ENCODE results near the gene NRG3. TPM values are rescaled to one million over a fixed set of nuclear protein-coding genes. Genes with fewer than 3 reads are reported as not detected.

NRG3 gene
- total RNA-seq, 1 donor from 2014 or later: not detected

DNA sequence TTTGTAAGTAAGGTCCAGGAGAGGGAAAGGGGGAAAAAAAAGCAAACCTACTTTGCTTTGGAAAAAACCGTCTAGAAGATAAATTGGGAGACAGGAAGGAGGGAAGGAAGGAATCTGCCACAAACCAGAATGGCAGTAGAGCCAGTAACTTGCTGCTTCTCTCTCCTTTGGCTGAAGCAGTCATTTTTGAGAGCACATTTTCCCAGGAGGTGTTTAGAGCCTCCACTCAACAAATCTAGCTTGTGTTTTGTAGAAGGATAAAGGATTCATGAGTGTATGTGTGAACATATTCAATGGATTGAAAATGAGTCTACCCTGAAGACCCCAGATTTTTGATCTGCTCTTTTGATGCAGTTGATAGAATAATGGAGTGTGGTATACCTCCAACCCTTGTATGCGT is 2.6 kb downstream of the NRG3 start:
- no peak for TF ChIP-seq CTCF (IDR thresholded peaks at IDR 0.05)
- H3K36me3 Mint-ChIP-seq (ENCODE audit: low read depth): peaks cover 3% of the 10 kb centered on the region
- no peak for DNase-seq (ENCODE audit: low spot score)
- no peak overlapping the region for H3K4me3 Mint-ChIP-seq (ENCODE audit: unreplicated experiment)
- H3K4me1 Mint-ChIP-seq (ENCODE audit: low read depth): peaks cover 4% of the 10 kb centered on the region
- H3K27me3 Mint-ChIP-seq (ENCODE audit: low read depth): peaks cover 59% of the 10 kb centered on the region
- no peaks in the 10 kb centered on the region for H3K9me3 Mint-ChIP-seq (ENCODE audit: low read depth)
- no peak overlapping the region for H3K27ac Mint-ChIP-seq (ENCODE audit: unreplicated experiment)

DNA sequence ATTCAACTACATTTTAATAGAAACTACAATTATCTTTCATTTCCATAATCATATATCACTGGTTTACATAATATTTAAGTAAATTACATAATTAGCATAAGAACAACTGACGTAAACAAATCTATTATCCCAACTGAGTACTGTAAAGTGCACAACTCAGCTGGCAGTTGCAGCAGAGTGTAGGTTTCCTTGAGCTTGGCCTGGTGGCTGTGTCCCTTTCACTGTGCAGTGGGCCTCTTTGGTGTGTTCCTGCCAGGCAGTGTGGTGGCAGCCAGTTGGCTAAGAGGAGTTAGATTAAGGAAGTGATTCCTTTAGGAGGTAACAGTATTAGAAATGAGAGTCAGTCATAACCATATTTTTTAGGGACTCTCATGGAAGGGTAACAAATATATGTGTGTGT is 7.0 kb downstream of the NRG3 start:
- Mint-ChIP-seq H3K36me3 (ENCODE audit: low read depth) (no peaks in the 10 kb centered on the region), H3K27me3 (ENCODE audit: low read depth) (peaks cover 35% of the 10 kb centered on the region), H3K4me3 (ENCODE audit: unreplicated experiment) (no peak overlapping the region), H3K9me3 (ENCODE audit: low read depth) (no peaks in the 10 kb centered on the region), H3K4me1 (ENCODE audit: low read depth) (no peaks in the 10 kb centered on the region), H3K27ac (ENCODE audit: unreplicated experiment) (no peak overlapping the region)
- DNase-seq (ENCODE audit: low spot score): no peak
- no peak for TF ChIP-seq CTCF (IDR thresholded peaks at IDR 0.05)

GRCh38 chr10:81884856-81885255 is 9.9 kb downstream of the NRG3 start:
- DNase-seq (ENCODE audit: low spot score): no peak
- no peaks in the 10 kb centered on the region for H3K36me3 Mint-ChIP-seq (ENCODE audit: low read depth)
- no peaks in the 10 kb centered on the region for H3K9me3 Mint-ChIP-seq (ENCODE audit: low read depth)
- no peak overlapping the region for H3K4me3 Mint-ChIP-seq (ENCODE audit: unreplicated experiment)
- no peaks in the 10 kb centered on the region for H3K4me1 Mint-ChIP-seq (ENCODE audit: low read depth)
- TF ChIP-seq CTCF (IDR thresholded peaks at IDR 0.05): no peak
- H3K27ac Mint-ChIP-seq (ENCODE audit: unreplicated experiment): no peak overlapping the region
- H3K27me3 Mint-ChIP-seq (ENCODE audit: low read depth): peaks cover 15% of the 10 kb centered on the region

DNA sequence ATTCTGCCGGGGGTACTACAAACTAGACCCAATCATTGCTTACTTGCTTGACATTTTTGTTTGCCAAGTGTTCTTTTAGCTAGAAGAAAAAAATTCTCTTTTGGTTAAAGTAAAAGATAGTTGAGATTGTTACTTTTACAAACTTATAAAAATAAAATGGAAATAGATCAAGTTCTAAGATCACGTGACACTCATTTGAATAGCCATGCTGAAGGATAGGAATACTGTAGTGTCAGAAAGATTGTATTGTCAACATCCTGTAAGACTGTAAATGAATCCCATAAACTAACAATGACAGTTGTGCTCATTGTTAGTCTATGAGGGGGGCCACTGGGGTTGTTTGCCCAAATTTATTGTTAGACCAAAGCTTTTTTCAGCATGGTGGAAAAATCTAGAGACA is 10.5 kb downstream of the NRG3 start:
- no peak for DNase-seq (ENCODE audit: low spot score)
- no peaks in the 10 kb centered on the region for H3K4me1 Mint-ChIP-seq (ENCODE audit: low read depth)
- no peaks in the 10 kb centered on the region for H3K36me3 Mint-ChIP-seq (ENCODE audit: low read depth)
- H3K4me3 Mint-ChIP-seq (ENCODE audit: unreplicated experiment): no peak overlapping the region
- H3K27ac Mint-ChIP-seq (ENCODE audit: unreplicated experiment): no peak overlapping the region
- no peaks in the 10 kb centered on the region for H3K9me3 Mint-ChIP-seq (ENCODE audit: low read depth)
- no peak for TF ChIP-seq CTCF (IDR thresholded peaks at IDR 0.05)
- peaks cover 12% of the 10 kb centered on the region for H3K27me3 Mint-ChIP-seq (ENCODE audit: low read depth)

DNA sequence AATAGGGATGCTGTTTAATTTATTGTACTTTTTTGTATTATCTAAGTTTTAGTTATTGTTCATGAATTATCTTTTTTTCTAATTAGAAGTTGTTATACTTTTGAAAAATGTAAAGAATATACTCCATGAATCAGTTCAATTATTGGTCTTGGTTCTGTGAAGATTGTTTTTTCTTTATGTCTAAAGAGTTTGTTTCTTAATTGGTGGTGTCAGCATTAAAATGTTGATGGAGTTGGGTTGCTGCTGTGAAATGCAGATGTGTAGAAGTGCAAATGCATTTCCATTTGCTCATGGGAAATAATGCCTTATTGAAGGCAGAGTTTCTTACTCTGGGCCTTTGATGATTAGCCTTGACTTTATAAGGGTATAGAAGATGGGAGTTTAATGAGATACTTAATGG is 11.9 kb downstream of the NRG3 start:
- H3K9me3 Mint-ChIP-seq (ENCODE audit: low read depth): no peaks in the 10 kb centered on the region
- TF ChIP-seq CTCF (IDR thresholded peaks at IDR 0.05): no peak

More for the DNA sequence above, 11.9 kb downstream of the NRG3 start:
- Mint-ChIP-seq H3K4me1 (ENCODE audit: low read depth) (no peaks in the 10 kb centered on the region), H3K36me3 (ENCODE audit: low read depth) (no peaks in the 10 kb centered on the region), H3K27ac (ENCODE audit: unreplicated experiment) (no peak overlapping the region), H3K27me3 (ENCODE audit: low read depth) (peaks cover 4% of the 10 kb centered on the region), H3K4me3 (ENCODE audit: unreplicated experiment) (no peak overlapping the region)
- no peak for DNase-seq (ENCODE audit: low spot score)
